ENCODE measurements around the gene CARD10. TPM values are rescaled to one million over a fixed set of nuclear protein-coding genes. Genes with fewer than 3 reads are reported as not detected.
A peak's percentile ranks its signal among the peaks of the same experiment; 100 is the strongest.

Gene CARD10
- total RNA-seq = under 1 TPM; 0.09 to 0.18 TPM

DNA sequence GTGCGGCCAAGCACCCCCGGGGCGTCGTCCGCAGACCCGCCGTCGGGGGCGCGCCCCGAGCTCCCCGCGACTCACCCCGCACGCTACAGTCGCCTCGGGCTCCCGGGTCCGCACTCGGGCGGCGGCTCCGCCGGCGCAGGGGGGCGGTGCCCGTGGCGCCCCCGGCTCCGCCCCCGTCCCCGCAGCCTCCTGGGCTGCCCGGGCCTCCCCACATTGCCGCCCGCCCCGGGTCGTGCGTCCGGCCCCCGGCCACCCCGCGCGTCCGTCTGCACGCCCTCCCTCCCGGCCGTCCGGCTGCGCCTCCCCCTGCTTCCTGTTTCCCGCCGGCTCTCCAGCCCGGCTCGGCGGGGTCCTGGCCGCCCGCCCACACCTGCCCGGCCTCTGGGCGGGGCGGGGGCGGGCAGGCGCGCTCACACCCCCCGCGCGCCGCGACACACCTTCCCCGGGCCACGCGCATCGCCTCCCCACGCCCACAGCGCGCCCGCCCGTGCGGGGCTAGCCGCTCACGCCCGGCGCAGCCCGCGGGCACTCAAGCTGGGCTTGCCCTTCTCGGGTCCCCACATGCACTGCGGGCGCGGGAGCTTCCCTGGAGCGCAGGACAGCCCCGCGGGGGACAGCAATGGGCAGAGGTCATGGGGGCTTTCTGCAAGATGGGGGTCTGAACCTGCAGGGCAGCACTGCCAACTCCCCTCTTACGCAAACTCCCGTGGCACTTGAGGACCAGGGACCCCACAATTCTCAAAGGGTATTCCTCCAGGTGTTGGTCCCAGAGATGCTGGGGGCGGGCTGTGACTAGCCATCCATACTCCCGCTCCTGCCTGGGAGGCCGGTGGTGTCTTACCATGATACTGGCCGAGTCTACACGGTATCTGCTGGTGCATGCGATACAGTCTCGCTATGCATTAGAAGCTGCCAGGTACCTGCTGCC is at the start of gene CARD10:
Gene CARD10, minus strand, starts transcription at position 148 of the 928 bp plus-strand sequence. CDS start 215 bp downstream, outside the sequence.
- TF ChIP-seq, protein P1, sequence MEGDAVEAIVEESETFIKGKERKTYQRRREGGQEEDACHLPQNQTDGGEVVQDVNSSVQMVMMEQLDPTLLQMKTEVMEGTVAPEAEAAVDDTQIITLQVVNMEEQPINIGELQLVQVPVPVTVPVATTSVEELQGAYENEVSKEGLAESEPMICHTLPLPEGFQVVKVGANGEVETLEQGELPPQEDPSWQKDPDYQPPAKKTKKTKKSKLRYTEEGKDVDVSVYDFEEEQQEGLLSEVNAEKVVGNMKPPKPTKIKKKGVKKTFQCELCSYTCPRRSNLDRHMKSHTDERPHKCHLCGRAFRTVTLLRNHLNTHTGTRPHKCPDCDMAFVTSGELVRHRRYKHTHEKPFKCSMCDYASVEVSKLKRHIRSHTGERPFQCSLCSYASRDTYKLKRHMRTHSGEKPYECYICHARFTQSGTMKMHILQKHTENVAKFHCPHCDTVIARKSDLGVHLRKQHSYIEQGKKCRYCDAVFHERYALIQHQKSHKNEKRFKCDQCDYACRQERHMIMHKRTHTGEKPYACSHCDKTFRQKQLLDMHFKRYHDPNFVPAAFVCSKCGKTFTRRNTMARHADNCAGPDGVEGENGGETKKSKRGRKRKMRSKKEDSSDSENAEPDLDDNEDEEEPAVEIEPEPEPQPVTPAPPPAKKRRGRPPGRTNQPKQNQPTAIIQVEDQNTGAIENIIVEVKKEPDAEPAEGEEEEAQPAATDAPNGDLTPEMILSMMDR (IDR thresholded peaks at IDR 0.05) = no peak
- CTCF ChIA-PET = interaction anchor here (0.7 to 1.1 kb wide), 2 partner anchors 20 to 344 kb away, joined by 3 read pairs; no protein-coding TSS in a partner anchor
- DNase-seq (no peak), ATAC-seq (peak; percentile 65)
- POLR2A ChIA-PET = no interaction called here
- Mint-ChIP-seq H3K36me3 (ENCODE audit: low read depth) (no peaks in the 10 kb centered on the region), H3K27ac (no peak within 1 kb of the TSS), H3K9me3 (no peaks in the 10 kb centered on the region), H3K4me1 (ENCODE audit: low read depth) (peaks cover 2% of the 10 kb centered on the region), H3K27me3 (peaks cover 39% of the 10 kb centered on the region), H3K4me3 (peak within 1 kb of the TSS; percentile 42)
- intact Hi-C loops (cut with micrococcal nuclease) = no loop called here

- intact Hi-C loops (cut with micrococcal nuclease) = loop anchor here (10.0 kb wide), 1 partner anchor 254 kb away; no protein-coding TSS in a partner anchor
Observed at GRCh38 chr22:37568448-37569008, 49.3 kb upstream of the CARD10 start.

GRCh38 chr22:37568012-37568411 is 48.8 kb upstream of the CARD10 start:
- CTCF ChIA-PET = interaction anchor here (0.8 to 15.7 kb wide), 19 partner anchors 11 to 308 kb away, joined by 3 to 501 read pairs (median 19); partner anchors contain the start of genes GGA1, LGALS2 and MFNG
- H3K9me3 Mint-ChIP-seq = no peaks in the 10 kb centered on the region
- TF ChIP-seq, protein P1 (IDR thresholded peaks at IDR 0.05) = no peak
- H3K4me3 Mint-ChIP-seq = no peak overlapping the region
- ATAC-seq (no peak), DNase-seq (no peak)
- peaks cover 12% of the 10 kb centered on the region for H3K27me3 Mint-ChIP-seq
- intact Hi-C loops (cut with micrococcal nuclease) = loop anchor here (10.0 kb wide), 1 partner anchor 253 kb away; no protein-coding TSS in a partner anchor
- H3K27ac Mint-ChIP-seq = no peak overlapping the region
- H3K4me1 Mint-ChIP-seq (ENCODE audit: low read depth) = peaks cover 23% of the 10 kb centered on the region
- H3K36me3 Mint-ChIP-seq (ENCODE audit: low read depth) = no peaks in the 10 kb centered on the region
- POLR2A ChIA-PET = interaction anchor here (0.6 to 1.9 kb wide), 7 partner anchors 16 to 1088 kb away, joined by 3 to 10 read pairs (median 4); no protein-coding TSS in a partner anchor

More at GRCh38 chr22:37568448-37569008, 49.3 kb upstream of the CARD10 start:
- Mint-ChIP-seq H3K27ac (no peak overlapping the region), H3K27me3 (peaks cover 7% of the 10 kb centered on the region), H3K4me3 (no peak overlapping the region), H3K36me3 (ENCODE audit: low read depth) (no peaks in the 10 kb centered on the region), H3K9me3 (no peaks in the 10 kb centered on the region), H3K4me1 (ENCODE audit: low read depth) (peaks cover 20% of the 10 kb centered on the region)
- POLR2A ChIA-PET = interaction anchor here (0.8 to 1.7 kb wide), 2 partner anchors 19 to 84 kb away, joined by 5 to 6 read pairs; no protein-coding TSS in a partner anchor
- CTCF ChIA-PET = interaction anchor here (1.0 to 15.7 kb wide), 7 partner anchors 10 to 253 kb away, joined by 5 to 501 read pairs (median 40); partner anchors contain the start of gene LGALS2
- DNase-seq (no peak), ATAC-seq (no peak)
- TF ChIP-seq, protein P1 (IDR thresholded peaks at IDR 0.05) = no peak

DNA sequence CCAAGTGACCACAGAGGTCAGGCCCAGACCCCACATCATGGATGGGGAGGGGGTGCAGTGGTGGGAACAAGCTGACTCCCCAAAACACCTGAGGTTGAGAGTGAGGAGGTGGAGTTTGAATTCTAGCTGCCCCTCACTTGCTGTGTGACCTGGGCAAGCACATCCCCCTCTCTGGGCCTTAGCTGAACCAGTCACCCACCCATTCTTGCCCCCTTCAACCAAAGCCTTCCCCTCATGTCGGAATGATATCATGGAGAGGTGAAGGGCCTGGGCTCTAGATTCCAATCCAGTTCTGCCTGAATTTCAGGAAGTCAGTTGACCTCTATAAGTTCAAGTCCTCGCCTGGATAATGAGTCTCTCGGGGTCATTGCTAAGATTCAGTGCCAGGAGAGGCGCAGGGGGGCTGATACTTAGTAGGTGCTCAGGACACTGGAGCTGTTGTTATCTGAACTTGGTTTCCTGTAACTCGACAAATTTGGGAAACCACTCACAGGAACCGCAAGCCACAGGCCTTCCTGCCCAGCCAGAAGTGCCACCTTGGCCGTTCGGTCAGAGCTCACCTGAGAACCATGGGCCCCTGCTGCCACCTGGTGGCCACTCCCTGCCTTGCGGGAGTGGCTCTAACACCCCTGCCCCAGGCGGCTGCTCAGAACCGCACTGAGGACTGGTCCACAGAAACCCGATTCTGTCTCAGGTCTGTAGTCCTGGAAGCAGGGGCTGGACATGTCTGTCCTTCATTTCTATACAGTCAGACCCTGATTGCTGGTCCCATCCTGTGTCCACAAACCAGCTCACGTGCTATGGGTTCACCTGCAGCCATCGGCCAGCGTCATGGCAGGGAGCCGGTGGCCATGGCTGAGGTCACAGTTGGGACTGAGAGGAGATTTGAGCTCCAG is 47.9 kb upstream of the CARD10 start:
- H3K27me3 Mint-ChIP-seq = peaks cover 18% of the 10 kb centered on the region
- CTCF ChIA-PET = interaction anchor here (0.6 to 15.7 kb wide), 40 partner anchors 10 to 336 kb away, joined by 3 to 501 read pairs (median 5); partner anchors contain the start of genes GGA1, LGALS1, LGALS2 and MFNG

More for the DNA sequence above, 47.9 kb upstream of the CARD10 start:
- Mint-ChIP-seq H3K36me3 (ENCODE audit: low read depth) (no peaks in the 10 kb centered on the region), H3K4me3 (peak overlapping the region; percentile 49), H3K4me1 (ENCODE audit: low read depth) (peaks cover 26% of the 10 kb centered on the region), H3K9me3 (no peaks in the 10 kb centered on the region), H3K27ac (peak overlapping the region; percentile 85)
- TF ChIP-seq, protein P1 (IDR thresholded peaks at IDR 0.05) = peak; percentile 92
- POLR2A ChIA-PET = interaction anchor here (0.6 to 2.0 kb wide), 12 partner anchors 9 to 1087 kb away, joined by 3 to 12 read pairs (median 4); partner anchors contain the start of gene MFNG
- DNase-seq (peak; percentile 97), ATAC-seq (peak; percentile 89)
- intact Hi-C loops (cut with micrococcal nuclease) = loop anchor here (1.0 to 10.0 kb wide), 2 partner anchors 28 to 252 kb away; no protein-coding TSS in a partner anchor

Data from activated CD8-positive, alpha-beta T cell treated with anti-CD3 and anti-CD28 coated beads for 36 hours (primary cell).